Spleen (tissue), 7 donors: ENCODE results near the gene STAT1.

Source experiments
- POLR2AphosphoS5 ChIP-seq, 3 donors: sonication (generic); formaldehyde crosslinking; IDR thresholded peaks; one replicate each; pipeline ENCODE4 v1.5.1; 2017; ENCODE audit warnings: antibody characterized with exemption in 3 of 3
- TF ChIP-seq, protein P1 (sequence below), 11 experiments: fragments of 200-600 bp in 7 of 11; fragments of 450-650 bp in 4 of 11; sonication (generic) in 4 of 11; IDR thresholded peaks in 8 of 11; conservative IDR thresholded peaks in 3 of 11; 1 replicate in 7 of 11; 2 replicates in 4 of 11; pipeline versions ENCODE4 v1.4.0 to v1.8.0; 2016 to 2021; ENCODE audit warnings: antibody characterized with exemption in 11 of 11, inconsistent platforms in 4 of 11, mild to moderate bottlenecking in 1 of 11
- donor health status: DM: no; HTN: no; CAD: no; lungs with moderate emphysema.
- donor health status: DM: no; HTN: no; CAD: no.
- donor health status: DM: no; HTN: no; CAD: no.

DNA sequence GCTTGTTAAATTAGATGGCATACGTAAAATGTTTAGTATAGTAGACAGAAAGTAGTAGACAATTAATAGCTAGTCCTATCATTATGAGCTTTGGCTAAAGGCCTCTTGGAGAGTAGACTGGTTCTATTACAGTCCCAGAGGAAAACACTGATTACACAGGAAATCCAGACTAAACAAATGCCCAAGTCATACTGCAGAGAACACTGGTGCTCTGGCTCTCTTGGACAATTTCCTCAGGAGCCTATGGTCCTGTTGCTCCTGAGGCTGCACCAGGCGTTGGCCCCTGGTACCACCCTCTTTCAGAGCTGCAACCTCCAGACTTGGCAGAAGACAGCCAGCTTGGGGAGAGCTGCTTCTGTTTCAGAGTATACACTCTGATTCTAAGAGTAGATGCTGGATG is 41.8 kb downstream of the STAT1 start:
- TF ChIP-seq POLR2AphosphoS5 (IDR thresholded peaks at IDR 0.05) = no peak
- TF ChIP-seq, protein P1, sequence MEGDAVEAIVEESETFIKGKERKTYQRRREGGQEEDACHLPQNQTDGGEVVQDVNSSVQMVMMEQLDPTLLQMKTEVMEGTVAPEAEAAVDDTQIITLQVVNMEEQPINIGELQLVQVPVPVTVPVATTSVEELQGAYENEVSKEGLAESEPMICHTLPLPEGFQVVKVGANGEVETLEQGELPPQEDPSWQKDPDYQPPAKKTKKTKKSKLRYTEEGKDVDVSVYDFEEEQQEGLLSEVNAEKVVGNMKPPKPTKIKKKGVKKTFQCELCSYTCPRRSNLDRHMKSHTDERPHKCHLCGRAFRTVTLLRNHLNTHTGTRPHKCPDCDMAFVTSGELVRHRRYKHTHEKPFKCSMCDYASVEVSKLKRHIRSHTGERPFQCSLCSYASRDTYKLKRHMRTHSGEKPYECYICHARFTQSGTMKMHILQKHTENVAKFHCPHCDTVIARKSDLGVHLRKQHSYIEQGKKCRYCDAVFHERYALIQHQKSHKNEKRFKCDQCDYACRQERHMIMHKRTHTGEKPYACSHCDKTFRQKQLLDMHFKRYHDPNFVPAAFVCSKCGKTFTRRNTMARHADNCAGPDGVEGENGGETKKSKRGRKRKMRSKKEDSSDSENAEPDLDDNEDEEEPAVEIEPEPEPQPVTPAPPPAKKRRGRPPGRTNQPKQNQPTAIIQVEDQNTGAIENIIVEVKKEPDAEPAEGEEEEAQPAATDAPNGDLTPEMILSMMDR (IDR thresholded peaks at IDR 0.05 in 8 of 11, conservative IDR thresholded peaks at IDR 0.05 in 3 of 11) = no peak
